ENCODE results near the gene TJP1.
"Not testable (repeated sequence)": the region's sequence is repeated elsewhere in the genome, so short reads cannot be mapped to it uniquely, and the experiment has no call there.

TJP1 gene

DNA sequence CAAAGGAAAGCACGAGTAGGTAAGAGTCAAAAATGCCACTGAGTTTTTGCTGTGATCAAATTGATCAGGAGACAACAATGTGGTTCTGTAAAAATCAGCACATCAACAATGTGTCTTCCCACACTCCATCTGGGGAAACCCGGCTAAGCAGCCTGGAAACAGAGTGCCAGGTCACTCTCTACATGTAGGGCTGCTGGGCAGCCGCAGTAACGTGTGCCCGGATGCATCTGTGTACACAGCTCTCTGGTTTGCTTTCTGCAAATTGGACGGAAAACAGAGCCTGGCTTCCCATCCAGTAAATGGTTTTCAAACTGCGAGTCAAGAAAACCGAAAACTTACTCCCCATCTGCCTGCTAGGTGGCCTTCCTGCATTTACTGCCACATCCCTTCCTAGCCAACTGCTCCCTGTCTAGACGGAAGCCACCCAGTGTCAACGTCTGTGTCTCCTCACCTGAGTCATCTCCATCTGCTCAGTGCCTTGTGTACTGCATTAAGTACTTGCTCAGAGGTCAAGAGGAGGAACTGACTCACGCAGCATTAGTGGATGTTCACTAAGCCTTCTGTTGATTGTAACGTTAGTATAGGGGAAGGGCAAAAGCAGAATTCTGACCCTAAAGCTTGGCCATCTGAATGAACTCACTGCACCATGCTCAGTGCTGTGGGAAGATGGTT lies 124.1 kb downstream of the TJP1 start:
- DNase-seq: peak; percentile 27

DNA sequence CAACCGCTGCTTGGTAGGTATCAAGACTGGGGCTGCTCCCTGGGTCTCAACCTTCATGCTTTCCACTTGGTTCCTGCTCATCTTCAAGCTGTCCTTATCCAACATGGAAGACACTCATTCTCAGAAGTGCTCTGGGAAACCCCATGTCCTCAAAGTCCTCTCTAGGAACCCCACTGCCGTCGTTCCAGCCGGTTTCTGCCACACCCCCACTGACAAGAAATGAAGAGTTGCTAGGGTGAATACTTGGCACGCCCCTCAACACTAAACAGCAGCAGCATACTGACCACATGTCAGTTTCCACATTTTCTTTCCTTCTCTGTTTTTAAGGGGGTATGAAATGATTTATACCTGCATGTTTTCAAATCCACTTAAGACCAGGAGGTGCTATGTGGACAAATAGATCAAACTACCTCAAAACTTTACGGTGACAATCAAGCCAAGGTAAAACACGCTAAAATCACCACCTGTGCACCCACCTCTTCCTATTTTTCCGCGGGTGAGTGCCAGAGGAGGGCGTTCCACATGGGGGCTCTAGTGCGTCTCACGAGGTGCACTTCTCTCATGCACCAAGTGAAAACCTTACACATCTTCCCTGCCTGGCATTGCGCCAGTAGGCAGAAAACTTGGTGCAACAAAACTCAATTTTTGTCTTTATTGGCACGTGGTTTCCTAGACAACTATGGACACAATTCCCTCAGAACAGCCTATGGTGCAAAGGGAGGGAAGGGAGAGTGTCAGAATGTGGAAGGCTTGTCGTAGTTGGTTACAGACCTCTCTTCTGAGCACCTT lies 125.1 kb downstream of the TJP1 start:
- DNase-seq: no peak

DNA sequence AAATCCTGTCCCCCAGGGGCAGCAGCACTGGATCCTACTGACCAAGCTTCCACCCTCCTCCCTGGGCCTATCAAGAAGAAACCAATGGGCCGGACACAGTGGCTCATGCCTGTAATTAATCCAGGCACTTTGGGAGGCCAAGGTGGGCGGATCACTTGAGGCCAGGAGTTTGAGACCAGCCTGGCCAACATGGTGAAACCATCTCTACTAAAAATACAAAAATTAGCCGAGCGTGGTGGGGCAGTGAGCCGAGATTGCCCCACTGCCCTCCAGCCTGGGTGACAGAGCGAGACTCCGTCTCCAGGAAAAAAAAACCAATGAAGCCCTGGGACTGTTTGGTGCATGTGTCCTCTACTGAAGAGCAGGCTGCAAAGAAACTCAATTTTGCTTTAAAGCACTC lies 125.8 kb downstream of the TJP1 start:
- DNase-seq: not testable (repeated sequence)

DNA sequence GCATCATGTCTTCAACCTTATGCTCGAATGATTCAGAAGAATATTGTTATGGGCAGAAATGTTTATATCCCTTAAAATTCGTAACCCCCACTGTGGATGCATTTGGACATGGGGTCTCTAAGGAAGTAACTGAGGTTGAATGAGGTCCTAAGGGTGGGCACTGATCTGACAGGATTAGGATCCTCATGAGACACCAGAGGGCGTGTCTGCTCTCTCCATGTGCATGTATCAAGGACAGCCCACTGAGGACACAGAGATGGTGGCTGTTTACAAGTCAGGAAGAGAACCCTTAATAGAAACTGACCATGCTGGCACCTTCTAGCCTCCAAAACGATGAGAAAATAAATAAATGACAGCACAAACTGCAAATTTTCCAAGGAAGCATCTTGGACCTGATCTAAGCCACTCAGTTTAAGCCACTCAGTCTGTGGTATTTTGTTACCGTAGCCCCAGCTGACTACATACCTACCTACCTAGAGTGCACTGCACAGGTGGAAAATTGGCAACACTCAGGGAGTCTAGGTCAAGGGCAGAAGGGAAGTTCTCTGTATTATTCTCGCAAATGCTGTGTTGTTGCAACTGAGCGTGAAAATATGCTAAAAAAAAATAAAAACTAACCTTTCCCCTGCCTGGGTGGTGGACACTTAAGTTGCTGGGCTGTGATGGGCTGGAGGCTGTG lies 126.6 kb downstream of the TJP1 start:
- DNase-seq: no peak

DNA sequence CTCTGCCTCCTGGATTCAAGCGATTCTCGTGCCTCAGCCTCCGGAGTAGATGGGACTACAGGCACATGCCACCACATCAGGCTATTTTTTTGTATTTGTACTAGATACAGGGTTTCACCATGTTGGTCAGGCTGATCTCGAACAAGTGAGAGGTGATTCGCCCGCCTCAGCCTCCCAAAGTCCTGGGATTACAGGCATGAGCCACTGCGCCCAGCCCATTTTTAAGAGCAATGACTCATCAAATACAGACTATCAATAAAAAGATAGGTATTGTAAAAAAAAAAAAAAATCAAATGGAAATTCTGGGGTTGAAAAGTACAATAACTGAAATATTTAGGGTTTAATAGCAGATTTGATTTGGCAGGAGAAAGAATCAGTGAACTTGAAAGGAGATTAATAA lies 129.0 kb downstream of the TJP1 start:
- DNase-seq: no peak

DNA sequence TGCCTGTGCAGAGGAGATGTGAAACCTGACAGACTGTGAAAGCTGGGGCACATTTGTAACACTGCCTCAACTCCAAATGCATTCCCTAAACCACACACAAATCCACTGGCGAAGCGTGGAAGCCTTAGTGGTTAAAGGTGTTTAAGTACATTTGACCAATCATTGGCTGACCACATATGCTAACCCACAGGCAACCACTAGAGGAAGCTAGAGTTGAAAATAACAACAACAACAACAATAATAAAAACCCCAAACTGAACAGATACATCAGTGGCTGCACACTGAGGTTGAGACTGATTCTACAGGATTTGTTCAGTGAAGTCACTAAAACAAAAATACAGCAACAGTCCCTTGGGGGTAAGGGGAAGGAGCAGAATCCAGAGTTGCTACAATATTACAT lies 129.7 kb downstream of the TJP1 start:
- no peak for DNase-seq

DNA sequence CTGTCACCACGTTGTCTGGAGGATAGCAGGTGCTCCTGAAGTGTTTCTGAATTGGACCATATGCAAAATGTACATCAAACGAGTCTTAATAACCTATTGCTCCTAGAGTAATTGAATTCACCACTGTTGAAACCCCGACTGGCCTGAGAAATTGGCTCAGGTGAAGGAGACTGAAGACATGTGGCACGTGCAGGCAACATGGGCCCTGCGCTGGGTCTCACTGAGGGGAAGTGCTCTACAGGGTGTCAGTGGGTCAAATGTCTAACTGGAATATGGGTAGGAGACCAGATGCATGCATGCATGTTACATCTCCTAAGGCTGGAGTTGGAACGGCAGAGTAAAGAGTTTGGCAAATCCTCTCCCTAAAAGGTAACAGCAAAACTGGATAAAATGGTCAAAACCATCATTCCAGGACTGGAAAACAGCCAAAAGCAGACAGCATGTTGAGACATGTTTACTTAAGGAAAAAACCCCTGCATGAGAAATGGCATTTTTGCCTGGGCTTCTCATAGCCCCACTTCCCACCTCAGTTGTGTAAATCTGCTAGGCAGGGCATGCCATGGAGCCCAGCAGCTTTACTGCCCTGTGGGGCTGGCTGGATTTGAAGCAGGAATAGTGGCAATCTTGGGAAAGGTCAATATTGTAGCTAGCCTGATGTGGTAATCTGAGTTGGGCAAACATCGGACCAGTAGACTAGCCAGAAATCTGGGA lies 131.3 kb downstream of the TJP1 start:
- no peak for DNase-seq

DNA sequence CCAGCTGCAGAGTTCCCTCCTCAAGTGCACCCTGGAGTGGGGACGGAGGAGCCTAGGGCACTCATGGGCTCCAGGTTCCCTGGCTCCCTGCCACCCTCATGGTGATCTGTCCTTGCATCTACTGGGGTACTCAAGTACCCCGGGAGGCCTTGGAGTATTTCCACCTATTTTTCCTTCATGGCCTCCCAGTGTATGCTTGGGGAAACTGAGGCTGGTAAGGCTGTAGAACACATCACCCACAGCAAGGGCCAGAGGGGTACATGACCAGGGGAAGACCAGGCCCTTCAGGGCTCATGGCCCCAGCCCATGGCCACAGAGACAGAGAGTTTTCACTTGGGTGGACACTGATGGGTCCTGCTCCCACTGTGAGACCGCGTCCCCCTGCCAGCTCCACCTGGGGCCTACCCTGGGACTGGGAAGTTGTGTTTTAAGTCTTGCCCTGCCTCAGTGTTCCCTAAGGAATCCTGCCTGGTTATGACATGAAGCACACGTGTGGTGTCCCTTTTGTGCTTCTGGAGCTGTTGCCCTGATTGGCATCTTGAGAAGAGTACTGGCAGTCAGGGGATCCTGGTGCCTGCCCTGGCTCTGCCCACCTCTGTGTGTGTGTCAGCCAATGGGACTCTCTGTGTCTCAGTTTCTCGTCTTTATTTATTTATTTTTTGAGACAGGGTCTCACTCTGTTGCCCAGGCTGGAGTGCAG lies 132.8 kb downstream of the TJP1 start:
- no peak for DNase-seq

DNA sequence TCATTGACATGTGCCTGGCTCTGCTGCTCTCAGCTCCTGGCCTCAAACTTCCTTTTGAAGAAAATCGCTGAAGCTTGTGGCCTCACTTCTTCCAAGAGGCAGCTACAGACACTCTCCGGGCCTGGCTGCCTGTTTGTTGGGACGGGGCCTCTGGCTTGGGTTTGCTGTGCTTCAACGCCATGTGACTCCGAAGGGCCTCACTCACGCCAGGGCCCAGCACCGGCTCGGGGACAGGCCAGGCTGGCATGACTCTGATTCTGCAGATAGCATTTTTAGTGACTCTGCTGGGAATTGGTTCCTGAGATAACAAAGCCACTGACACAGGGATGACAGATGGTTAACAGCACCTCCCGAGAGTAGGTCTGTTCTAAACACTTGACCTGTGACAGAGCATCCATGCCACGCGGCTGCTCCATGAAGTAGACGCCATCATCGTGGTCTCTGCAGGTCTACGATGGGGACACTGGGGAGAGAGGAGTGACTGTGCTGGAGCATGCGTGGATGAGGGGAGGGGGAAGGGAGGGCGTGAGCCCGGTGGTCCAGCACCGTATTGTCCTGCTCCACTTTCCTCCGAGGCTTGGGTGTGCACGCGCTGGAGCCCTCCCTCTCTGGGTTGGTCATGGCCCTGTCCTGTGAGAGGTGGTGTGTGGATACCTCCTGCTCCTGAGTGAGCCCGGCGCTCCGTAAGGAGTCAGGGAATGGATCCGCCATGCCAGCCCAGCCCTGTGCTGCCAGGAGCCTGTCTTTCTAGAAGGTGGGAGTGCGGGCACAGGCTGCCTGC lies 133.6 kb downstream of the TJP1 start:
- DNase-seq: no peak

DNA sequence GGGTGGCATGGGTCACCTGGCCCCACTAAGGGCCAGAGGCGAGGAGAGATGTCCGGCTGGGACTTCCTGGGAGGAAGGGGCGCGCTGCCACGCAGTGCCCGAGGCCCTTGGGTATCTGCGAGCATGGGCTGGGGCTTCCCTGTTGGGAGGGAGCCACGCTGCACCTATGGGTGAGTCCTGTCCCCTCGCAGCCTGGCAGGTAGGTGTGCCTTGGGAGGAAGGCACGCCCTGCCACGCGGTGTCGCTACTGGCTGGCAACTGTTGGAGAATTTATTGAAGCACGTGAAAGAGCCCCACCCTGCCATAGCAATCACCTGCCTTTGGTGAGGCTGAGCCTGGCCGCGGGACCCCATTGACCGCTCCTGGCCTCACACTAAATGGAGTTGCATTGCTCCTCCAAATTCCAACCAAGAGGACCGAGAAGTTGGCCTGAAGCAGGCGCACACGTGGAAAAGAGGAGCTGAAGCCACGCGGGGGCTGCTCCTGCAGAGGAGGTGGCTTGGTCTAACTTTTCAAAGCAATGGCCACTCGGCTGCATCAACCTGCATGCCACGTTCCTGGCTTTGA lies 134.2 kb downstream of the TJP1 start:
- DNase-seq: no peak

DNA sequence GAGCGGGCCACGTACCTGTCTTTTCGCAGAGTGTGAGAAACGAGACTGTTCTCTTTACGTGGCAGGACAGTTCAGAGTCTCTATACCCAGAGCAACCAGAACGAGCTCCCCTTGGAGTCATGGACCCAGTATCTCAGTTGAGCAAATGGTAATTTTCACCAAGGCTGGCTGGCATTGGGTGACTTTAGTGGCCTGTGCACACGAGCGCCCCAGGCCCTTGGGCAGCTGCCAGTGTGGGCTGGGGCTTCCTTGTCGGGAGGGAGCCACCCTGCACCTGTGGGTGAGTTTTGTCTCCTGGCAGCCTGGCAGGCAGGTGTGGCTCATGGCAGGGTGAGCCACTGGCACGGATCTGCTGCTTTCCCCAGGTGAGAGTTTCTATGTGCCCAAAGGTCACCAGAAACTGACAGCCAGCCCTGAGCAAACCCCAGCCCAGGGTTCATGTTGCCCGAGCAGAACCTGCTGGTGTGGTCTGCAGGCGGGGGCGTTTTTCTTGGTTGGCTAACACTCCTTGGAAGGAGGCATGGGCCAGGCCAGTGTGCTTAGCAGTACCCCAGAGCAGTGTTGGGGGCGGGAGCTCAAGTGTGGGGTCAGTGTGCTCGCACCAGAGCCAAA lies 135.0 kb downstream of the TJP1 start:
- peak; percentile 89 for DNase-seq

DNA sequence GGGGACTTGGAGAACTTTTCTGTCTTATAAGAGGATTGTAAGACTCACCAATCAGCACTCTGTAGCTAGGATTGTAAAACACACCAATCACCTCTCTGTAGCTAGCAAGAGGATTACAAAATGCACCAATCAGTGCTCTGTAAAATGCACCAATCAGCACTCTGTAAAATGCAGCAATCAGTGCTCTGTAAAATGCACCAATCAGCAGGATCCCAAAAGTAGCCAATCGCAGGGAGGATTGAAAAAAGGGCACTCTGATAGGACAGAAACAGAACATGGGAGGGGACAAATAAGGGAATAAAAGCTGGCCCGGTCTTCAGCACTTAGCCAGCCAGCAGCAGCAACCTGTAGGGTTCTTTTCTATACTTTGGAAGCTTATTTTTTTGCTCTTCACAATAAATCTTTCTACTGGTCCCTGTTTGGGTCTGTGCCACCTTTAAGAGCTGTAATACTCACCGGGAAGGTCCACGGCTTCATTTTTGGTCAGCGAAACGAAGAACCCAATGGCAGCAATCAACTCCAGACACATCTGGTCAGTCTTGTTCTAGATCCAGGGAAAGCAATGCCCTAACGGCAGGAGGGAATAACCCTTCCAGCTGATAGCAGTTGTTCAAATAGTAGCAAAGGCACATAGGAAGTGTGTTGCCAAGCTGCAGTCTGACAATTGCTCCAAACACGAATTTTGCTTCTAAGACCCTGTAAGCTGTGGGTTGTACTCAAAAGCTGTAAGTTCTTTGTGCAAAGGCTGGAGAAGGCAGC lies 135.6 kb downstream of the TJP1 start:
- no peak for DNase-seq

DNA sequence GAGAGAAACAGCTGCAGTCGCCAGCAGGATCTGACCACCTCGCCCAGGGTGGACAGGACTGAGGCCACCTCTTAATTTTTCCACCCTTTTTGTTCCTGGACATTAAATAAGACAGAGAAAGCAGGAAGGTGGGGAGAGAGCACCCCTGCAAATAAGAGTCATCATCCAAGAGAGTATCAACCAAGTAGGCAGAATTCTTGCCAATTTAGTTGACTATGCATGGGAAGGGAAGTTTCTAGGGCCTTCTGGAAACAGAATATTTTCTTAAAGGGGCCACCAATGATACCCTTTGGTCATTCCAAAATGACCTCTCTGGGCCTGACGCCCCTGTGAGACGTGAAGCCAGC lies 136.2 kb downstream of the TJP1 start:
- no peak for DNase-seq

DNA sequence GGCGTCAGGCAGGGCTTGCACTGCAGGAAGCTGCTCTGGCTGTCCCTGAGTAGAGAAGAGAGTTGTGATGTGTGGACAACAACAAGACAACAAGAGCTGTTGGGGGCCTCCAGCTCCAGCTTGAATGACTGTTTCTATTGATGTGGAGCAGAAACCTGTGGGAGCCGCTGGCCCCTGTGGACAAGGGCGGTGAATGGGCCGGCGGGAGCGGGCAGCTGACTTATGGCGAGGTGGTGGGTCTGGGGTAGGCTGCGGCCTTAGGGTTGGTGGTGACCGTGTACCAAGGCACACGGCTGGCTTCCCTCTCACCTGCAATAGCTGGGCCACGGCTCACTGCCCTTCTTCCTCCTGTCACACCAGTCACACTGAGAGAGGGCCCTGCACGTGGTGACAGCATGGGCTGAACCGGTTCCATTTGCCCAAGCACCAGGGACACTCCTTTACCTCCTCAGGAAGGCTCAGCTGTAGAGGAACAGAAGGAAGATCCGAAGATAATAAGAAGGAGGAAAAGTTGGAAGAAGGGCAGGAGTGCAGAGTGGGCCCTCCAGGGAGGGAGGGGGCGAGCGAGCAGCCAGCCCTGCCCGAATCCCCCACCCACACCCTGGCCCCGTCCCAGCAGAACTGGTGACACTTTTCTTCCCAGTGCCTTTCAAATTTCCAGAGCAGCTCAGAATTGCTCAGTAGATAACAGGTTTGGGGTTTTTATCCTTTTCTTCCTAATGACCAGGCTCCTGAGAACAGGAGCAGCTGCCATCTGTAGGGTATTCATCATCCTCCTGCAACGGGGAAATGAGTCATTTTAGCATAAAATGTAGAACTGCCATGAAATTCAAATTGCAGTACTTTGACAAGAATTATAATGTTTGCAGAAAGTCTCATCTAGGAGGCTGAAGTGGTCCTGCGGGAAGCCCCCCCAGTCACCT lies 136.9 kb downstream of the TJP1 start:
- no peak for DNase-seq

DNA sequence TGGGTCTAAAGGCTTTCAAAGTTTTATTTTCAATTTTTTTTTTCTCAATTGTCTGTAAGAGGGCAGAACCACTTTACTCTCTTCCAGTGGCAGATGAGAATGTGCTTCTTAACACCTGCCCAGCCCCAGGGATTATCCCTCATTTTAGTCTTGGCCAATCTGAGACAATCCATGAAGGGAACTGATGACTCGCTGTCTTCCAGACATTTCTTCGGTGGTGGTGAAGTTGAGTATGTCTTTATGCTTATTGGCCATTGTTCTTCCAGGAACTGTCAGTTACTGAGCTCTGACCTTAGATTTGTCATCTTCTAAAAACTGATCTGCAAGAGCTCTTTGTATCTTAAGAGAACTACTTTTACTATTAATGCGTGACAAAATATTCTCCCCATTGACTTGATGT lies 139.5 kb downstream of the TJP1 start:
- DNase-seq: no peak

DNA sequence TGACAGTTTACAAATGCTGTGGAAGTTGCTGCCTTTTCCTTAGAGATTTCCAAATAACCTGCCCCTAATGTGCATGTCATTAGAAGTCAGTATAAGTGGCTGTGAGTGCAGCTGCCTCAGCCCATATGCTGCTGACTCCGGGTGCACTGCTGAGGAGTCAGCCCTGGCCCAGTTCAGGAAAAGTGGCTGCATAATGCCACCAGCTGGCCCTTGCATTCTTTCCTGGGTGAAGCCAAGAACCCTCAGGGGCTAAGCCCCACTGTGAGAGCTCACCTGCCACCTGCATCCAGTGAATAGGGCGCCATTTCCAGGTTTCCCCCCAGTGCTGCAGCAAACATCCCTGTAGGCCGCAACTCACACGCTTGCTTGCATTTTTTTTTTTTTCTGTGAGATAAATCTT lies 139.9 kb downstream of the TJP1 start:
- no peak for DNase-seq

DNA sequence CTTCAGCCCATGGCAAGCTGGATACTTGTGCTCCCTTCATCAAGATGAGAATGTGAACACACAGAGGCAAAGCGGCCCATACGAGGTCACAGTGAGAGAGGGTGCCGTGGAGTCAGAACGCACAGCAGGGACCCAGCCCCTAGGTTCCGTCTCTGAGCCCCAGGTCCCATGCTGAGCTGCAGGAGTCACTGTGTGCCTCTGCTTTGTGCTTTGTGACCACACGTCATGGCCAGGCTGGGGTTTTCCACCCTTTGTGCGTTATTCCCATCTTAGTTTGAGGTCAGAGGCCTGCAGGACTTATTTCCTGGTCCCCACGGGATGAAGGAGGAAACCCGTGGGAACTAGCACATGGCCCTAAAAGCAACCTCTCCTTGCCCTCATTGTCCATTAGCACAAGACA lies 140.3 kb downstream of the TJP1 start:
- DNase-seq: no peak

DNA sequence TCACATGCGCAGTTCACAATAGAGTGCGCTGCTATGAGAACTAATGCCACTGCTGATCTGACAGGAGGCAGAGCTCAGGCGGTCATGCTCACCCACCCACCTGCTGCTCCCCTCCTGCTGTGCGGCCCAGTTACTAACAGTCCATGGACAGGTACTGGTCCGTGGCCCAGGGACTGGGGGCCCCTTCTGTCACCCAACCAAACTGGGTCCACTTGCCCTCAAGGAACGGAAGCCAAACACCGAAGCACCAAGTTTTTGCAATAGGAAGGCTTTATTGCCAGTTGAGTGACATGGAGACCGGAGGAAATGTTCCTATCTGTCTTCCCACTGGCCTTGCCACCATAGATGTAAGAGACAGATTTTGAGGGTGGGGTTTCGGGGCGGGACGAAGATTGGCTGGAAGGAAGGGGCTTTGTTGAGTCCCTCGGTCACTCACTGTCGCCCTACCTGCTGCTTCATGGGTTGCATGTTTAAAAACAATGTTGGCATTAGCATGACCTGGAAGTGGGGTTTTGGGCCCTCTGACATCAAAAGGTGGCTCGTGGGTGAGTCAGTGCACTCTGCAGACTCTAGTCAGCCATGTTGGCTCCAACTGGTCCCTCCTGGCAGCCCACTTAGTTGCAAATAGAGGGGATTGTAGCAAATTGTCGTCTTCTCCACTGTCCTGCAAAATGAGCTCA lies 141.0 kb downstream of the TJP1 start:
- DNase-seq: no peak
